H1 (cell line): ENCODE measurements around the gene MCMBP. TPM values are rescaled to one million over a fixed set of nuclear protein-coding genes. Genes with fewer than 3 reads are reported as not detected.

ENCODE experiments used
- CTCF ChIA-PET: fragments of 300-600 bp; sonication (Branson Sonifier 250); formaldehyde crosslinking; loops from one replicate; lab custom pipeline; 2021; ENCODE audit not compliant: partially characterized antibody; lab: Charles Lee
- POLR2A ChIA-PET: fragments of 300-600 bp; sonication (Branson Sonifier 250); formaldehyde crosslinking; loops from one replicate; lab custom pipeline; 2021; ENCODE audit warnings: inconsistent platforms; ENCODE audit not compliant: partially characterized antibody; lab: Charles Lee
- DNase-seq, 2 experiments: peaks; one replicate each; pipeline versions ENCODE4 v3.0.0 to v3.0.0-alpha.2; 2010 to 2022; ENCODE audit warnings: low spot score in 2 of 2, low read depth in 1 of 2, mixed read lengths in 1 of 2
- FAIRE-seq: peaks from 2 replicates; lab custom pipeline; 2011; peaks lifted over from hg19 to GRCh38; lab: Jason Lieb, UNC
- H2AFZ ChIP-seq: 2 replicates; pipeline ENCODE4 v1.8.1; 2012; ENCODE audit warnings: low read length, inconsistent platforms
- H2AK5ac ChIP-seq: 2 replicates; pipeline ENCODE4 v1.6.1; 2013; ENCODE audit warnings: low read depth, low read length
- H2BK120ac ChIP-seq: replicated peaks from 2 replicates; pipeline ENCODE3; 2013; ENCODE audit warnings: low read depth, low read length, inconsistent platforms
- H2BK12ac ChIP-seq: 2 replicates; pipeline ENCODE4 v1.6.1; 2013; ENCODE audit warnings: low read depth, low read length
- H2BK15ac ChIP-seq: 2 replicates; pipeline ENCODE4 v1.6.1; 2013; ENCODE audit warnings: low read length
- H2BK20ac ChIP-seq: 2 replicates; pipeline ENCODE4 v1.6.1; 2013; ENCODE audit warnings: low read length
- H2BK5ac ChIP-seq: 2 replicates; pipeline ENCODE4 v1.6.1; 2013; ENCODE audit warnings: low read depth, low read length
- H3K14ac ChIP-seq: 2 replicates; pipeline ENCODE4 v1.6.1; 2013; ENCODE audit warnings: inconsistent platforms; ENCODE audit not compliant: insufficient read length
- H3K18ac ChIP-seq: 2 replicates; pipeline ENCODE4 v1.6.1; 2013; ENCODE audit warnings: low read length; ENCODE audit errors: extremely low read depth
- H3K23ac ChIP-seq: 2 replicates; pipeline ENCODE4 v1.6.1; 2013; ENCODE audit warnings: inconsistent platforms; ENCODE audit not compliant: insufficient read length
- H3K23me2 ChIP-seq: 2 replicates; pipeline ENCODE4 v1.6.1; 2013; ENCODE audit warnings: low read depth, low read length
- H3K27ac ChIP-seq: 2 replicates; pipeline ENCODE4 v1.6.1; 2011; ENCODE audit warnings: low read depth, low read length, inconsistent platforms
- H3K27me3 ChIP-seq, 4 experiments: replicated peaks in 1 of 4; 1 replicate in 1 of 4; 2 replicates in 3 of 4; pipeline versions ENCODE4 v1.6.1 to v1.8.1; 2011 to 2013; ENCODE audit warnings: low read length in 3 of 4, mild to moderate bottlenecking in 3 of 4, inconsistent platforms in 2 of 4, mixed read lengths in 2 of 4, moderate library complexity in 1 of 4; ENCODE audit not compliant: control insufficient read depth in 3 of 4, insufficient read depth in 3 of 4; ENCODE audit errors: extremely low read depth in 1 of 4
- H3K36me3 ChIP-seq, 4 experiments: 2 replicates each; pipeline versions ENCODE4 v1.6.1 to v1.8.1; 2011 to 2013; ENCODE audit warnings: mild to moderate bottlenecking in 4 of 4, low read length in 3 of 4, moderate library complexity in 2 of 4, control low read depth in 1 of 4, inconsistent platforms in 1 of 4; ENCODE audit not compliant: insufficient read depth in 4 of 4, control insufficient read depth in 2 of 4
- H3K4ac ChIP-seq: replicated peaks from 2 replicates; pipeline ENCODE3; 2013; ENCODE audit warnings: low read length, low read depth, mixed read lengths, inconsistent platforms; ENCODE audit not compliant: insufficient read length
- H3K4me1 ChIP-seq, 4 experiments: replicated peaks in 1 of 4; 1 replicate in 1 of 4; 2 replicates in 3 of 4; pipeline versions ENCODE4 v1.6.1 to v1.8.1; 2011 to 2013; ENCODE audit warnings: low read length in 3 of 4, inconsistent platforms in 2 of 4, mixed read lengths in 1 of 4; ENCODE audit not compliant: insufficient read depth in 4 of 4, control insufficient read depth in 3 of 4
- H3K4me2 ChIP-seq, 2 experiments: 2 replicates each; pipeline versions ENCODE4 v1.6.1 to v1.8.1; 2011 to 2013; ENCODE audit warnings: low read depth in 2 of 2, low read length in 2 of 2, control low read depth in 1 of 2, inconsistent platforms in 1 of 2, mild to moderate bottlenecking in 1 of 2; ENCODE audit not compliant: insufficient read depth in 1 of 2
- H3K4me3 ChIP-seq, 4 experiments: fragments of 200-600, 300-600 bp in 1 of 4; sonication (generic), shearing (Covaris generic), sonication (Bioruptor Twin) in 1 of 4; 2 replicates each; pipeline versions ENCODE4 v1.5.1 to v1.8.1; 2011 to 2016; ENCODE audit warnings: low read length in 4 of 4, low read depth in 3 of 4, control low read depth in 2 of 4, inconsistent platforms in 2 of 4, mild to moderate bottlenecking in 2 of 4, mixed read lengths in 1 of 4, moderate library complexity in 1 of 4; ENCODE audit not compliant: insufficient read depth in 2 of 4; ENCODE audit errors: extremely low read depth in 1 of 4
- H3K56ac ChIP-seq: replicated peaks from 2 replicates; pipeline ENCODE3; 2013; ENCODE audit warnings: low read depth, mild to moderate bottlenecking, mixed read lengths, low read length, inconsistent platforms; ENCODE audit not compliant: insufficient read length
- H3K79me1 ChIP-seq: 2 replicates; pipeline ENCODE4 v1.6.1; 2013; ENCODE audit warnings: low read depth, low read length, control low read depth
- H3K79me2 ChIP-seq, 2 experiments: 2 replicates each; pipeline versions ENCODE4 v1.6.1 to v1.8.1; 2012 to 2013; ENCODE audit warnings: low read length in 2 of 2, mild to moderate bottlenecking in 2 of 2, inconsistent platforms in 1 of 2; ENCODE audit not compliant: insufficient read depth in 2 of 2, control insufficient read depth in 1 of 2
- H3K9ac ChIP-seq, 4 experiments: replicated peaks in 1 of 4; 1 replicate in 1 of 4; 2 replicates in 3 of 4; pipeline versions ENCODE4 v1.6.1 to v1.8.1; 2011 to 2013; ENCODE audit warnings: low read depth in 3 of 4, low read length in 3 of 4, control low read depth in 2 of 4, mild to moderate bottlenecking in 2 of 4, moderate library complexity in 2 of 4, inconsistent platforms in 1 of 4; ENCODE audit errors: extremely low read depth in 1 of 4
- H3K9me3 ChIP-seq, 2 experiments: 2 replicates each; pipeline versions ENCODE4 v1.6.1 to v1.8.1; 2012 to 2013; ENCODE audit warnings: mild to moderate bottlenecking in 2 of 2, moderate library complexity in 2 of 2, control low read depth in 1 of 2, inconsistent platforms in 1 of 2, low read depth in 1 of 2, low read length in 1 of 2, mixed read lengths in 1 of 2; ENCODE audit not compliant: insufficient read depth in 2 of 2
- H4K20me1 ChIP-seq, 2 experiments: replicated peaks in 1 of 2; 2 replicates each; pipeline versions ENCODE3 to v1.8.1; 2011 to 2013; ENCODE audit warnings: inconsistent platforms in 2 of 2, low read length in 2 of 2, mild to moderate bottlenecking in 1 of 2; ENCODE audit not compliant: insufficient read depth in 2 of 2, control insufficient read depth in 1 of 2
- H4K5ac ChIP-seq: 2 replicates; pipeline ENCODE4 v1.6.1; 2013; ENCODE audit warnings: low read length, low read depth, mixed read lengths, inconsistent platforms; ENCODE audit not compliant: insufficient read length
- H4K8ac ChIP-seq: 2 replicates; pipeline ENCODE4 v1.8.0; 2013; ENCODE audit warnings: mild to moderate bottlenecking, moderate library complexity, low read length, inconsistent platforms; ENCODE audit not compliant: insufficient read depth; ENCODE audit errors: extremely low read depth
- H4K91ac ChIP-seq: replicated peaks from 2 replicates; pipeline ENCODE3; 2013; ENCODE audit warnings: low read length, mixed read lengths, inconsistent platforms; ENCODE audit not compliant: insufficient read length
- BACH1 ChIP-seq: IDR thresholded peaks from 2 replicates; pipeline ENCODE4 v1.6.1; 2012; ENCODE audit warnings: low read length, improper control_type of control experiment
- CHD2 ChIP-seq: IDR thresholded peaks from 2 replicates; pipeline ENCODE4 v1.6.1; 2012; ENCODE audit warnings: low read length, improper control_type of control experiment
- EZH2 ChIP-seq: fragments of 200-600 bp; sonication (generic); IDR thresholded peaks from 2 replicates; pipeline ENCODE4 v1.7.1; 2012; ENCODE audit warnings: low read depth, mild to moderate bottlenecking, moderate library complexity, low read length, inconsistent platforms; ENCODE audit not compliant: severe bottlenecking
- GTF2F1 ChIP-seq: IDR thresholded peaks from 2 replicates; pipeline ENCODE4 v1.6.1; 2012; ENCODE audit warnings: low read depth, low read length, improper control_type of control experiment, borderline replicate concordance
- HDAC6 ChIP-seq: IDR thresholded peaks from one replicate; pipeline ENCODE4 v1.7.1; 2012; ENCODE audit warnings: low read depth, mild to moderate bottlenecking, inconsistent platforms, low read length, moderate library complexity
- JUN ChIP-seq: IDR thresholded peaks from 2 replicates; pipeline ENCODE4 v1.6.1; 2011; ENCODE audit warnings: low read depth, mild to moderate bottlenecking, improper control_type of control experiment, low read length
- KDM4A ChIP-seq: IDR thresholded peaks from one replicate; pipeline ENCODE4 v1.7.1; 2012; ENCODE audit warnings: low read depth, mild to moderate bottlenecking, moderate library complexity, low read length, inconsistent platforms; ENCODE audit not compliant: severe bottlenecking
- KDM5A ChIP-seq: fragments of 200-600 bp; IDR thresholded peaks from 2 replicates; pipeline ENCODE4 v1.7.1; 2012; ENCODE audit warnings: mild to moderate bottlenecking, low read length, inconsistent platforms, mixed read lengths
- NRF1 ChIP-seq: IDR thresholded peaks from 2 replicates; pipeline ENCODE4 v1.6.1; 2011; ENCODE audit warnings: mild to moderate bottlenecking, low read depth, low read length, improper control_type of control experiment
- PHF8 ChIP-seq: fragments of 200-600 bp; sonication (generic); conservative IDR thresholded peaks from 2 replicates; pipeline ENCODE4 v1.7.1; 2012; ENCODE audit warnings: low read depth, mild to moderate bottlenecking, inconsistent platforms, low read length, moderate library complexity
- RXRA ChIP-seq: IDR thresholded peaks from 2 replicates; pipeline ENCODE4 v1.6.1; 2011; ENCODE audit warnings: low read depth, mild to moderate bottlenecking, low read length, moderate library complexity; ENCODE audit not compliant: insufficient read depth
- USF2 ChIP-seq: IDR thresholded peaks from 2 replicates; pipeline ENCODE4 v1.6.1; 2011; ENCODE audit warnings: low read length, improper control_type of control experiment
- WGBS, 2 experiments: shearing (Covaris generic) in 1 of 2; methylation state at CpG; one replicate each; pipeline versions ENCODE4 v1.1.6 to v1.1.7; 2013 to 2015; ENCODE audit warnings: low lambda C conversion rate in 2 of 2, mixed read lengths in 2 of 2, inconsistent platforms in 1 of 2, low coverage in 1 of 2, missing lambda C conversion rate in 1 of 2; ENCODE audit not compliant: insufficient replicate concordance in 2 of 2, insufficient coverage in 1 of 2, insufficient read length in 1 of 2; ENCODE audit errors: extremely low coverage in 1 of 2, missing lambda C conversion rate in 1 of 2; 5-methylcytosine and 5-hydroxymethylcytosine counted together
- polyA plus RNA-seq, 7 experiments: library from polyadenylated mRNA; depleted of rRNA in 3 of 7; stranded (reverse) in 5 of 7; unstranded in 2 of 7; fragments of >200 nt in 5 of 7; fragments of 200-250 nt in 2 of 7; gene quantifications; 1 replicate in 5 of 7; 2 replicates in 1 of 7; 4 replicates in 1 of 7; pipeline versions ENCODE4 v1.2.1 to v1.2.3, GENCODE V29; 2011 to 2013; ENCODE audit warnings: missing spikeins in 2 of 7, mixed read lengths in 2 of 7
- total RNA-seq: library from RNA; stranded (reverse); fragmentation: NEBNext Ultra II Directional; extraction: Animal tissue kit (Norgen Biotek cat#: 25700); gene quantifications from 2 replicates; pipeline ENCODE4 v1.2.1, GENCODE V29; 2021
- TF ChIP-seq, protein P1 (sequence below): IDR thresholded peaks from 2 replicates; pipeline ENCODE4 v1.6.1; 2012; ENCODE audit warnings: inconsistent platforms

Gene MCMBP
- total and polyA plus RNA-seq, 2 of the 8 experiments (the other 6 are each of a cell fraction or from before 2014, with no cell fraction given) = 67.3 to 81.7 TPM

GRCh38 chr10:119919271-119919670 lies 46.6 kb upstream of the MCMBP start:
- no peaks in the 10 kb centered on the region for H3K9me3 ChIP-seq
- no peak overlapping the region for H2BK120ac ChIP-seq
- H4K5ac ChIP-seq = no peak overlapping the region
- DNase-seq (no peak), FAIRE-seq (no peak)
- no peak overlapping the region for H2AK5ac ChIP-seq
- H3K4ac ChIP-seq = no peak overlapping the region
- no peak overlapping the region for H3K18ac ChIP-seq
- no peak overlapping the region for H4K91ac ChIP-seq
- no peak overlapping the region for H2BK12ac ChIP-seq
- ChIA-PET POLR2A (no interaction called here), CTCF (interaction anchor here (0.8 kb wide), 1 partner anchor 199 kb away, joined by 8 read pairs; no protein-coding TSS in a partner anchor)
- H3K4me3 ChIP-seq = no peak overlapping the region
- H3K36me3 ChIP-seq = peaks cover 15 to 78% (median 37%) of the 10 kb centered on the region in 4 experiments
- peaks cover 0 to 1% of the 10 kb centered on the region in 2 experiments for H4K20me1 ChIP-seq
- H3K79me2 ChIP-seq = no peaks in the 10 kb centered on the region
- no peaks in the 10 kb centered on the region for H3K27me3 ChIP-seq
- H2BK5ac ChIP-seq = no peak overlapping the region
- H4K8ac ChIP-seq = no peak overlapping the region
- 91% methylated on average over 3 of the region's 3 CpGs; no CpG with 5 or more reads in 1 of the 2 experiments for WGBS, 2 experiments
- no peak overlapping the region for H3K27ac ChIP-seq
- no peak overlapping the region for H3K23ac ChIP-seq
- 0 out of 2 replicates have a peak, but pooled peaks cover 3% of the 10 kb centered on the region for H3K79me1 ChIP-seq
- no peaks in the 10 kb centered on the region for H3K23me2 ChIP-seq
- no peaks in the 10 kb centered on the region for H3K4me1 ChIP-seq
- no peak overlapping the region for H2BK15ac ChIP-seq
- H3K4me2 ChIP-seq = no peak overlapping the region
- no peak overlapping the region for H3K9ac ChIP-seq
- no peak overlapping the region for H3K14ac ChIP-seq
- H2BK20ac ChIP-seq = no peak overlapping the region
- no peak overlapping the region for H3K56ac ChIP-seq
- no peak overlapping the region for H2AFZ ChIP-seq
- TF ChIP-seq BACH1 (no peak), NRF1 (no peak), EZH2 (no peak), RXRA (no peak), PHF8 (no peak), HDAC6 (no peak), KDM5A (no peak), KDM4A (no peak), CHD2 (no peak), JUN (no peak), USF2 (no peak), GTF2F1 (no peak)
- TF ChIP-seq, protein P1, sequence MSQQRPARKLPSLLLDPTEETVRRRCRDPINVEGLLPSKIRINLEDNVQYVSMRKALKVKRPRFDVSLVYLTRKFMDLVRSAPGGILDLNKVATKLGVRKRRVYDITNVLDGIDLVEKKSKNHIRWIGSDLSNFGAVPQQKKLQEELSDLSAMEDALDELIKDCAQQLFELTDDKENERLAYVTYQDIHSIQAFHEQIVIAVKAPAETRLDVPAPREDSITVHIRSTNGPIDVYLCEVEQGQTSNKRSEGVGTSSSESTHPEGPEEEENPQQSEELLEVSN = no peak
